Stimulated activated CD8-positive, alpha-beta memory T cell treated with anti-CD3 and anti-CD28 coated beads, Interleukin-15, amount 100 ng/mL, for 48 hours (primary cell): ENCODE data around the gene THEM5.

ENCODE experiments used
- DNase-seq, 2 donors: peaks; one replicate each; pipeline ENCODE4 v3.0.0-alpha.2; 2020; ENCODE audit warnings: low read depth in 2 of 2

Gene THEM5

GRCh38 chr1:151839457-151840403 lies 13.8 kb downstream of the THEM5 start, which contains the start of gene C2CD4D:
Gene C2CD4D (minus strand): TSS chr1:151839820. CDS start chr1:151838989, 831 bp downstream.
- peak; percentile 56 to 61 for DNase-seq

GRCh38 chr1:151839082-151839412 lies 14.5 kb downstream of the THEM5 start:
- no peak for DNase-seq

DNA sequence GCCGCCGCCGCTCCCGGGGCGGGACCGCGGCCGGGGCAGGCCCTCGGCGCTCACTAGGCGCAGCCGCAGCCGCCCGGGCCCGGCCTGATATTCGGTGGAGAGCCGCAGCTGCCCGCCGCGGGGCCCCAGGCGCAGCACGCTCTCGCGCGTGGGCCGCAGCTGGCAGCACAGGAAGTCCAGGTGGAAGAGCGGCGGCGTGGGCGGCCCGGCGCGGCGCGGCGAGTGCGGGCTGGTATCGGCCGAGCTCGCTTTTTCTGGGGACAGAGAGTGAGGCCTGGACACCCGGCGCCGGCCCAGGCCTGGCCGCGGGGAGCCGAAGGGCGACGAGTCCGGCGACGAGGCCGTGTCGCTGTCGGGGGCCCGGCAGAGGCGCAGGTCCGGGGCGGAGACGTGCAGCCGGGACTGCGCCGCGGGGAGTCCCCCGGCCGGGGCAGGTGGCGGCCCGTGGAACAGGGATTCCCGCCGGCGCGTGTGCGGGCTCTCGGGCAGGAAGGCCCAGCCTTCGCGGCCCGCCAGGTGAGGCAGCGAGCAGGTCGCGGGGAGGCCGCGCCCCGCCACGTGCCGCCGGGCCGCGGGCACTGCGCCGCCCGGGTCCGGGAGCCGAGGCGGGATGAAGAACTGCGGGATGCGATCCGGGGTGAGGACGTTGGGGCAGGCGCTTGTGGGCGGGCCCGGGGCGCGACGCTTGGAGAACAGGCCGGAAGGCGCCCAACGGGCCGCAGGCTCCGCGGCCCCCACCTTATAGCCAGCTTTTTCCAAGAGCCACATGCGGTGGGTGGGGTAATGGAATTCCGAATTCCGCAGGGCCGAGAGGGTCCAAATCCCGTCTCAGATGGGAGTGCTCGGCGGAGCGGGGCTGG lies 15.1 kb downstream of the THEM5 start:
- no peak for DNase-seq

GRCh38 chr1:151837884-151838221 lies 15.7 kb downstream of the THEM5 start:
- DNase-seq = no peak

- DNase-seq = no peak
Measured at GRCh38 chr1:151837197-151837596, 16.3 kb downstream of the THEM5 start.

- no peak for DNase-seq
Measured at GRCh38 chr1:151835596-151835995, 17.9 kb downstream of the THEM5 start.

DNA sequence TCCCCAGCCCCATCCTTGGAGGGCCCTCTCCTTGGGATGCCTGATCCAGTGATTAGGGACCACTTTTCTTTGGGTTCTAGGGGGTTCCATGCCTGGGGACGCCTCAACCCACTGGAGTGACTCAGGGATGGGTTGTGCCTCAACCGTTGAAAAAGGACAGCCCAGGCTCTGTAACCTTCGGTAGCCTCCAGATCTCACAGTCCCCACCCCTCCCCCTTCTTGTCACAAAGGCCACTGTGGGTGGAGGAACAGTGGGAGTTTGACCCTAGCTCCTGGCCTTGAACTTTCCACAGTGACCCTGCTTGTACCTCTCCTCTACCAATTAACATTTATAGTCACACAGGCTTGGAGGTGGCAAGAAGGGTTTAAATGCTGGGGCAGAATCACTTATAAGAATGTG lies 19.3 kb downstream of the THEM5 start:
- no peak for DNase-seq

GRCh38 chr1:151833172-151833900 lies 20.2 kb downstream of the THEM5 start:
- no peak for DNase-seq

DNA sequence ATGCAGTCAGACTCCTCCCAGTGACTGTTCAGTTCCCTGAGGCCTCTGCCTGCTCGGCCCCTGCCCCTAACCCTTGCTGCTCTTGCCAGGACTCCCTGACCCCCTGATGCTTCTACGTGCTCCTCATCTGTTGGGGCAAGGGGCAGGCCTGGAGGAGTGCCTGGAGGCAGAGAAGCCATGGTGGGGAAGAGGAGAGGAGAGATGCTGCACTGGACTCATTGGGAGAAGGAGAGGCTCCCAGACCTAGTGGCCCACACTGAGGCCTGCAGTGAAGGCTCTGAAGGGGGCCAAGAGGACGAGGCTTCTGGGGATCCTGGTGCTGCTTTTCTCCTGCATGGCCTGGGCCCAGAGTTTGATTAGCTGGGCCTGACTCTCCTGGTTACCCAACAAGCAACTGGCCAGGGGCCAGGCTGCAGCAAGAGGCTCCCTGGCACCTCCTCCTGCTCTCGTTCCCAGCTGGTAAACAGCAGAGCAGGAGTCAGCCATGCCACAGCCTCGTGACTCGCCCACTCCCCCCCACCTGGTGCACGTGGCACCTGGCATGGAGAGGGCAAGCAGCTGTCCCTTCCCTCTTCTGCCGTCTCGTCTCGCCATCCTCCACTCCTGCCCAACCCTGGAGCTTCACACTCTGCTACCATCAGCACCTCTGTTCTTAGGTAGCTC lies 21.1 kb downstream of the THEM5 start:
- no peak for DNase-seq

GRCh38 chr1:151831605-151832004 lies 21.9 kb downstream of the THEM5 start, which contains the start of gene RORC:
Gene RORC (minus strand): TSS chr1:151831802. CDS start chr1:151831764, 38 bp downstream.
- DNase-seq = no peak

DNA sequence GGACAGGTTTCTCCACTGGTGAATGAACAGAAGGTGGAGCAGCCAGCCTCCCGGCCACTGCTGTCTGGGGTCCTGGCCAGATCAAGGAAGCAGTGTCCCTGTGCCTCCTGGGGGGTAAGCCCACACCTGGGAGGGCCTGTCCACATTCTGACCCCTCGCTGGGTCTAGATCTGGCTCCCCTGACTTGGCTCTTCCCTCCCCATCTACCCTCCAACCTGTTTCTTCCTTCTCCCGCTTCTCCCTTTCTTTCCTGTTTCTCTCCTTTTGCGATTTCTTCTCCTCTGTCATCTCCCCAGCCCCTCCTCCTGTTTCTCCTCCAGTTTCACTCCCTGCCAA lies 22.3 kb downstream of the THEM5 start:
- no peak for DNase-seq

DNA sequence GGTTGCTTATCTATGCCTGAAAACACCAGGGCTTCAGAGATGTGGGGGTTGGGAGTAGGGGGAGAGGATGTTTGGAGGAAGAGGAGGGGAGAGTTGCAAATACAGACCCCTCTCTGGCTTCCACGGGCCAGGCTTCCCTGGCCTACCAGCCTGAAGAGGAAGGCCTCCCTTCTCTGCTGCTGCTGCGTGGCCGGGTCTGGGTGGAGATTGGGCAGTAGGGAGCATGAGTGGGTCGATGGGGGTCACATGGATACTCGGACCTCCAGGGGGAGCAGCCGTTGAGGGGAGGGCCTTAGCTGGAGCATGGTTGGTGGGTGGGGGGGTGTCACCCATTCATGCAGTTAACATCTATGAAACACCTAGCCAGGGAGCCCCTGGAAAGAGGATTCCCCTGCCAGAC lies 23.5 kb downstream of the THEM5 start:
- no peak for DNase-seq

DNA sequence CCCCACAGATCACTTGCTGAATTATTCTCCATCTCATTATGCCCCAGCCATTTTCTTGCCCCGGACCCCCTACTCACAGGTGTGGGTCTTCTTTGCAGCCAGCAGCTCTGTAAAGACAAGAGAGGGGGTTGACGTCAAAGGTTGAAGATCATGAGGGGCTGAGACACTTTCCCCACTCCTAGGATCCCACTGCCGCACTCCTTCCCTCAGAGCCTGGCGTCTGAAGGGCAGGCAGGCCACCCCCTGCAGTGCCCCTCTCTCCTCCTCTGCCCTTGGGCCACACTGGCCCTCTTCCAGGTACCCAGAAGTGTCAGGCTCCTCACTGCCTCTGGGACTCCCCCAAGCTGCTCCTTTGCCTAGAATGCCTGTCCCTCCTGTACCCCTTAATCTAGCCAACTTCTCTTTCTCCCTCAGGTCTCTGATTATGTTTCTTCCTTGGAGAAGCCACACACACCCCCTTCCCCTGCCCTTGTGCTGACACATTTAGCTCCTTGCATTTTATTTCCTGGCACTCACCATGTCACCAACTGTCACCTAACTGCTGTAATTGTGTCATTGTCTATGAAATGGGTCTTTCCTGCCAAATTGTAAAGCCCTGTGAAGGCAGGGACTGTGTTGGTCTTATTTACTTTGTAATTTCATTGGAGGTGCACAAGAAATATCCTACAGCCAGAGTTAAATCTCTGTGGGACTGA lies 24.0 kb downstream of the THEM5 start:
- no peak for DNase-seq

DNA sequence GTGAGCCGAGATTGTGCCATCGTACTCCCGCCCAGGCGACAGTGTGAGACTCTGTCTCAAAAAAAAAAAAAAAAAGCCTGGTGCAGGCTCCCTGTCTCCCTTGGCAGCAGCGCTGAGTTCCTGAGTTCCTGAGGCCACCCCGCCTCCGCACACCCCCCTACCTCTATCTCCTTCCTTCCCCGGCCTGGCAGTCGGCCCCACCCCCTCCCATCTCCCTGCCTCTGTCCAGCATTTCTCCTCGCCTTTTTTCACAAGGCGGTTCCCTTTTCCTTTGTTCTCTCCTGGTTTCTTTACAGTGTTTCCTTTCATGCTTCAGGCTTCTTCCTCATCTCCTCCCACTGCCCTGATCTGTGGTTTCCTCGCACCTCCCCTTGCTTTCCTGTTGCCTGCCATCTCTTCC lies 24.6 kb downstream of the THEM5 start:
- DNase-seq = no peak

DNA sequence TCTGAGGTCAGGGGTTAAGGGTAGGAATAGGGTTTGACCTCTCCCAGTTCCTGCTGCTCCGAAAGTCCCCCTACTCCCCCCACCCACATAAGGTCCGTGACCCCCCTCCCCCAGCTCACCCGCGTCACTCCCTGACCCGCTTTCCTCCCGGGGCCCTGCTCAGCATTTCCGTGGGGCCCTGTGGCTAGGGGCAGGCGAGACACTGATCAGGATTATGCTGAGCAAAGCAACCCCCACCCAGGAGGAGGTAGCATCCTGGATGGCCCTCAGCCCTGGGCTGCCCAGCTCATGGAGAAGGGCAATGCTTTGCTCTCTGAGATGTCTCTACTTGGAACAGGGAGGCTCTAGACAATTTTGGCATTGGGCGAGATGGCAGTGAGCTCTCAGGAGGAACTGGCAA lies 25.7 kb downstream of the THEM5 start:
- DNase-seq = no peak

GRCh38 chr1:151825751-151826660 lies 27.5 kb downstream of the THEM5 start:
- DNase-seq = no peak

DNA sequence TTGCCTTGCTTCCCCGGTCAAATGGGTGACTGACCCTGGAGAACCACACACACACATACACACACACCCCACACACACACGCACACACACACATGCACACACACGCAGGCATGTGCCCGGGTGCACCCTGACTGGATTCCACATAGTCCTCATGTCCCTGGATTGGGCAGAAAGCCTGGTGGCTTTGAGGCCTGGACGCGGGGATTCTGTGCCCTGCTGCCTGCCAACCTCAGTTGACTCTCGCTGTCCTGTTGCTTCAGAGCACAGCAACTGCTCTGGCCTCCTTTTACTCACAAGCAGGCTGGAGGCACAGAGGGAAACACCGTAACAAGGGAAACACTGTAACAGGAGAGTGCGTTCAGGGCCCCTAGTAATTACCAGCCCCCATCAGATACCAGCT lies 28.3 kb downstream of the THEM5 start:
- DNase-seq = no peak

GRCh38 chr1:151823175-151823574 lies 30.3 kb downstream of the THEM5 start:
- no peak for DNase-seq

- DNase-seq = peak in 1 of 2 donors; percentile 72
Measured at GRCh38 chr1:151822404-151822803, 31.1 kb downstream of the THEM5 start.

DNA sequence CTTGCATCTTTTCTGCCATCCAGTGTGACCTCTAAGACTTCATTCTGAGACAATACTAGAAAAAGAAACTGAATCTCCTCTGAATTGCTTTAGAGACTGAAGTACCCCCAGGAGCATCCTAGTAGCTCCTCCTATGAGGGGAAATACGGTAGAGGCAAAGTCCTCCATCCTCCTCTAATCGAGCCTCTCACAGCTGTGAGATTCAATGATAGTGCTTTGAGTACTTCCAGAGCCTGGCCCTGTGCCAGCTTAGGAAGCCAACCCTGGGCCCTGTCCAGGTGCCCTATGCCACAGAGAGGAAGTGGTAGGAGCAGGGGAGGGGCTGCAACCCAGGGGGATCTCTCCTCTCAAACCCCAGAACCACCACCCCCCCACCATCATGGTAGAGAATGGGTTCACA lies 32.6 kb downstream of the THEM5 start:
- DNase-seq = no peak
